Transverse colon (tissue), 4 donors: ENCODE results near the gene C22orf15. TPM values are rescaled to one million over a fixed set of nuclear protein-coding genes. Genes with fewer than 3 reads are reported as not detected.

Experiments
- DNase-seq: peaks from one replicate; pipeline ENCODE4 v3.0.0-alpha.2; 2019
- H3K27ac ChIP-seq, 4 donors: fragments of 200-600 bp; sonication (generic); 2 replicates each; pipeline ENCODE4 v1.5.1; 2016 to 2018; ENCODE audit warnings: inconsistent platforms in 4 of 4
- H3K27me3 ChIP-seq: fragments of 200-600 bp; sonication (generic); 2 replicates; pipeline ENCODE4 v1.5.1; 2017; ENCODE audit warnings: inconsistent platforms
- H3K36me3 ChIP-seq, 4 donors: fragments of 200-600 bp; sonication (generic); 2 replicates each; pipeline ENCODE4 v1.5.1; 2017 to 2019; ENCODE audit warnings: inconsistent platforms in 4 of 4
- H3K4me1 ChIP-seq, 4 donors: fragments of 200-600 bp; sonication (generic); 2 replicates each; pipeline ENCODE4 v1.5.1; 2017 to 2020; ENCODE audit warnings: inconsistent platforms in 4 of 4
- H3K4me3 ChIP-seq, 4 donors: fragments of 200-600 bp; sonication (generic); 1 replicate in 1 of 4; 2 replicates in 3 of 4; pipeline versions ENCODE4 v1.5.1 to v1.6.1; 2017 to 2019; ENCODE audit warnings: inconsistent platforms in 4 of 4
- H3K9me3 ChIP-seq, 2 donors: fragments of 200-600 bp; sonication (generic); 2 replicates each; pipeline ENCODE4 v1.5.1; 2017 to 2019; ENCODE audit warnings: inconsistent platforms in 2 of 2
- CTCF ChIP-seq, 5 experiments: fragments of 200-600 bp in 3 of 5; fragments of 450-650 bp in 2 of 5; sonication (generic) in 3 of 5; IDR thresholded peaks; 1 replicate in 2 of 5; 2 replicates in 3 of 5; pipeline ENCODE4 v1.5.1; 2016 to 2017; ENCODE audit warnings: antibody characterized with exemption in 5 of 5, inconsistent platforms in 3 of 5, mild to moderate bottlenecking in 2 of 5, moderate library complexity in 1 of 5
- EP300 ChIP-seq: sonication (generic); formaldehyde crosslinking; IDR thresholded peaks from one replicate; pipeline ENCODE4 v1.6.1; 2017; ENCODE audit warnings: antibody characterized with exemption, low read depth
- POLR2A ChIP-seq: fragments of 450-650 bp; IDR thresholded peaks from one replicate; pipeline ENCODE4 v1.6.1; 2016; ENCODE audit warnings: antibody characterized with exemption, mild to moderate bottlenecking, moderate library complexity
- POLR2AphosphoS5 ChIP-seq, 3 donors: sonication (generic); formaldehyde crosslinking; IDR thresholded peaks; one replicate each; pipeline ENCODE4 v1.6.1; 2016; ENCODE audit warnings: antibody characterized with exemption in 3 of 3
- WGBS, 2 donors: methylation state at CpG; one replicate each; pipeline ENCODE4 v1.1.5; 2018; ENCODE audit warnings: low coverage in 1 of 2; 5-methylcytosine and 5-hydroxymethylcytosine counted together
- in situ Hi-C, 4 donors: fragments of 200-750 bp; cut with MboI; loops; one replicate each; pipeline versions ENCODE4 v1.15.0 to v1.15.1; 2017; ENCODE audit warnings: low sequenced_read_pairs in 3 of 4, low pct_ligation_motif_present in 1 of 4, low pct_unique_long_range_greater_than_20kb in 1 of 4
- intact Hi-C: fragments of 100-400 bp; cut with DNase I; formaldehyde crosslinking; loops from one replicate; pipeline ENCODE4 v1.15.1; 2023; ENCODE audit warnings: low total_unique reads
- total RNA-seq, 4 donors: library from RNA; depleted of rRNA; stranded (reverse); fragments of >200 nt; gene quantifications; one replicate each; pipeline ENCODE4 v1.1.0, GENCODE V29; 2016

The C22orf15 gene
- total RNA-seq, 4 donors from 2014 or later = not detected

- Histone ChIP-seq H3K36me3 (no peaks in the 10 kb centered on the region), H3K4me3 (peak overlapping the region; percentile 73 to 89 (median 86)), H3K9me3 (no peaks in the 10 kb centered on the region), H3K27me3 (no peaks in the 10 kb centered on the region), H3K4me1 (peaks cover 20 to 74% (median 42%) of the 10 kb centered on the region in 4 donors), H3K27ac (peak overlapping the region; percentile 97 to 99 (median 98))
- 48 to 75% methylated on average over 1 to 3 of the region's 3 CpGs for WGBS, 2 donors
- TF ChIP-seq CTCF (IDR thresholded peaks at IDR 0.05) (no peak), POLR2A (no peak), EP300 (no peak), POLR2AphosphoS5 (IDR thresholded peaks at IDR 0.05) (no peak)
- intact Hi-C loops = no loop called here
- no peak for DNase-seq
- in situ Hi-C loops = loop anchor here in 2 of 4 donors (10.0 kb wide), 1 partner anchor 57 kb away; no protein-coding TSS in a partner anchor
Measured at GRCh38 chr22:23787910-23788309, 25.1 kb downstream of the C22orf15 start.

DNA sequence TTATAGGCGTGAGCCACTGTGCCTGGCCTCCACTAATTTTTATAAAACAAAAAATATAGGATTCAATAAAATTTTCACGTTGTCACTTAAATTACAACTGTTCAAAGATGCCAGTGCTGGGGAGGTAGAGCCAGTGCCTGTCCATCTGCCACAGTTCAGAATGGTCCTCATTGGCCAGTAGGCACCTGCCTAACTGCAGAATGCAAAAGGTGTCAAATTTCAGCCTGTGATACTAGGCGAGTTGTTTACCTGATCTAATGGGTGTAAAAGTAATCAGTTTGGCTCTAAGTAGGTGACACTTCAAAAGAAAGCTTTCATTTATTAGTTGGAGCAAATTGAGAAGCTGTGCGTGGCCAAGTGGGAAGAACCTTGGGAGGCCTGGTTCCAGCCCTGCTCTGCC lies 26.3 kb downstream of the C22orf15 start:
- 33 to 78% methylated on average over 1 to 4 of the region's 4 CpGs for WGBS, 2 donors
- no peaks in the 10 kb centered on the region for H3K27me3 ChIP-seq
- H3K27ac ChIP-seq = no peak overlapping the region
- intact Hi-C loops (no loop called here), in situ Hi-C loops (loop anchor here in 2 of 4 donors (10.0 kb wide), 1 partner anchor 56 kb away; no protein-coding TSS in a partner anchor)
- H3K9me3 ChIP-seq = no peaks in the 10 kb centered on the region
- no peak for DNase-seq
- H3K4me1 ChIP-seq = peaks cover 20 to 67% (median 35%) of the 10 kb centered on the region in 4 donors
- H3K4me3 ChIP-seq = no peak overlapping the region
- TF ChIP-seq POLR2AphosphoS5 (IDR thresholded peaks at IDR 0.05) = no peak
- TF ChIP-seq EP300 = no peak
- no peak for TF ChIP-seq CTCF (IDR thresholded peaks at IDR 0.05)
- TF ChIP-seq POLR2A = no peak
- H3K36me3 ChIP-seq = peaks cover 0 to 3% (median 1%) of the 10 kb centered on the region in 4 donors

- TF ChIP-seq CTCF (IDR thresholded peaks at IDR 0.05) (no peak), EP300 (no peak), POLR2A (no peak), POLR2AphosphoS5 (IDR thresholded peaks at IDR 0.05) (no peak)
- Histone ChIP-seq H3K27me3 (no peaks in the 10 kb centered on the region), H3K9me3 (no peaks in the 10 kb centered on the region), H3K4me3 (no peak overlapping the region), H3K27ac (no peak overlapping the region), H3K4me1 (peaks cover 20 to 62% (median 29%) of the 10 kb centered on the region in 4 donors), H3K36me3 (peaks cover 0 to 8% (median 3%) of the 10 kb centered on the region in 4 donors)
- in situ Hi-C loops = loop anchor here in 2 of 4 donors (10.0 kb wide), 1 partner anchor 55 kb away; no protein-coding TSS in a partner anchor
- intact Hi-C loops = no loop called here
- no peak for DNase-seq
- 95% methylated on average over 4 of the region's 4 CpGs; no CpG with 5 or more reads in 1 of the 2 donors for WGBS, 2 donors
Measured at GRCh38 chr22:23789638-23790037, 26.8 kb downstream of the C22orf15 start.

- in situ Hi-C loops (no loop called here), intact Hi-C loops (no loop called here)
- H3K4me3 ChIP-seq = no peak overlapping the region
- peak overlapping the region in 3 of 4 donors; percentile 2 to 55 (median 14) for H3K27ac ChIP-seq
- H3K4me1 ChIP-seq = peaks cover 19 to 54% (median 27%) of the 10 kb centered on the region in 4 donors
- no peak for DNase-seq
- H3K27me3 ChIP-seq = no peaks in the 10 kb centered on the region
- TF ChIP-seq CTCF (IDR thresholded peaks at IDR 0.05) (no peak), POLR2AphosphoS5 (IDR thresholded peaks at IDR 0.05) (no peak), EP300 (no peak), POLR2A (no peak)
- H3K9me3 ChIP-seq = no peaks in the 10 kb centered on the region
- peaks cover 0 to 15% (median 7%) of the 10 kb centered on the region in 4 donors for H3K36me3 ChIP-seq
- WGBS, 2 donors = 40 to 66% methylated on average over 8 to 11 of the region's 11 CpGs
Measured at GRCh38 chr22:23790819-23791737, 28.3 kb downstream of the C22orf15 start.
